ENCODE data around the gene CLPX.

DNA sequence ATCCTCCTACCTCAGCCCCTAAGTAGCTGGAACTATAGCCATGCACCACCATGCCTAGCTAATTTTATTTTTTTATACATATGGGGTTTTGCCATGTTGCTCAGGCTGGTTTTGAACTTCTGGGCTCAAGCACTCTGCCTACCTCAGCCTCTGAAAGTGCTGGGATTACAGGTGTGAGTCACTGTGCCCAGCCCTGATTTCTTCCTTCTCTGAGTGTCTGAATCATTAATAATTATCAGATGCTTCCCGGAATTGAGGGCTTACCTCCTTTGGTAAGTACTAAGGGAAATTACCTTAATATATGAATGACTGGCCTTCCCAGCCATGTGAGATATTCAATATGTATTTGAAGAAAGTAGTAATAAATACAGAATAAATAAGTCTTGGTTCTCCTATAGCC, 7.2 kb downstream of the CLPX start:
- TF ChIP-seq, protein P1, sequence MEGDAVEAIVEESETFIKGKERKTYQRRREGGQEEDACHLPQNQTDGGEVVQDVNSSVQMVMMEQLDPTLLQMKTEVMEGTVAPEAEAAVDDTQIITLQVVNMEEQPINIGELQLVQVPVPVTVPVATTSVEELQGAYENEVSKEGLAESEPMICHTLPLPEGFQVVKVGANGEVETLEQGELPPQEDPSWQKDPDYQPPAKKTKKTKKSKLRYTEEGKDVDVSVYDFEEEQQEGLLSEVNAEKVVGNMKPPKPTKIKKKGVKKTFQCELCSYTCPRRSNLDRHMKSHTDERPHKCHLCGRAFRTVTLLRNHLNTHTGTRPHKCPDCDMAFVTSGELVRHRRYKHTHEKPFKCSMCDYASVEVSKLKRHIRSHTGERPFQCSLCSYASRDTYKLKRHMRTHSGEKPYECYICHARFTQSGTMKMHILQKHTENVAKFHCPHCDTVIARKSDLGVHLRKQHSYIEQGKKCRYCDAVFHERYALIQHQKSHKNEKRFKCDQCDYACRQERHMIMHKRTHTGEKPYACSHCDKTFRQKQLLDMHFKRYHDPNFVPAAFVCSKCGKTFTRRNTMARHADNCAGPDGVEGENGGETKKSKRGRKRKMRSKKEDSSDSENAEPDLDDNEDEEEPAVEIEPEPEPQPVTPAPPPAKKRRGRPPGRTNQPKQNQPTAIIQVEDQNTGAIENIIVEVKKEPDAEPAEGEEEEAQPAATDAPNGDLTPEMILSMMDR (IDR thresholded peaks at IDR 0.05; ENCODE audit: low read length) = no peak
- TF ChIP-seq EZH2phosphoT487 (IDR thresholded peaks at IDR 0.05; ENCODE audit: low read length) = no peak
